HG02852 (cell line): ENCODE data around the gene GLMP.
"Not testable (repeated sequence)": the region's sequence is repeated elsewhere in the genome, so short reads cannot be mapped to it uniquely, and the experiment has no call there.

ENCODE experiments used
- ATAC-seq: cut with Tn5 transposase; IDR thresholded peaks from one replicate; pipeline ENCODE4 v1.9.1; 2021; ENCODE audit warnings: mild to moderate bottlenecking, moderate library complexity; ENCODE audit not compliant: unreplicated experiment

The GLMP gene

GRCh38 chr1:156295391-156295947, at the start of gene GLMP:
TSS of gene GLMP (minus strand) at chr1:156295679. CDS start at chr1:156295645, 34 bp downstream.
- ATAC-seq, result peak; percentile 52

- ATAC-seq, result no peak
Observed at GRCh38 chr1:156344409-156344808, 48.9 kb upstream of the GLMP start.

- ATAC-seq, result no peak
Observed at GRCh38 chr1:156342166-156342955, 46.9 kb upstream of the GLMP start.

GRCh38 chr1:156338180-156338976, 42.9 kb upstream of the GLMP start, which contains the start of the genes CCT3 and TSACC:
TSS of gene CCT3 (minus strand) at chr1:156338292. CDS start at chr1:156338184, 108 bp downstream.
TSS of gene TSACC (plus strand) at chr1:156338526. CDS start at chr1:156339758, 1,232 bp downstream.
- peak; percentile 94 for ATAC-seq

- ATAC-seq, result no peak
Observed at GRCh38 chr1:156337888-156338179, 42.4 kb upstream of the GLMP start.

GRCh38 chr1:156337052-156337887, 41.8 kb upstream of the GLMP start:
- ATAC-seq, result no peak

GRCh38 chr1:156336242-156336641, 40.8 kb upstream of the GLMP start:
- no peak for ATAC-seq

GRCh38 chr1:156323179-156323578, 27.7 kb upstream of the GLMP start:
- ATAC-seq, result not testable (repeated sequence)

GRCh38 chr1:156320560-156320959, 25.1 kb upstream of the GLMP start:
- ATAC-seq, result no peak

- no peak for ATAC-seq
Observed at GRCh38 chr1:156319664-156320063, 24.2 kb upstream of the GLMP start.

- no peak for ATAC-seq
Observed at GRCh38 chr1:156316909-156317308, 21.4 kb upstream of the GLMP start.

GRCh38 chr1:156310962-156311361, 15.5 kb upstream of the GLMP start:
- no peak for ATAC-seq

- ATAC-seq, result no peak
Observed at GRCh38 chr1:156308078-156308477, 12.6 kb upstream of the GLMP start.

- no peak for ATAC-seq
Observed at GRCh38 chr1:156305215-156305614, 9.7 kb upstream of the GLMP start.

- no peak for ATAC-seq
Observed at GRCh38 chr1:156303241-156303640, 7.8 kb upstream of the GLMP start.

GRCh38 chr1:156298852-156299357, 3.4 kb upstream of the GLMP start, which contains the start of gene VHLL:
TSS of gene VHLL (minus strand) at chr1:156299307. CDS start at chr1:156299189, 118 bp downstream.
- no peak for ATAC-seq

- no peak for ATAC-seq
Observed at GRCh38 chr1:156293895-156294294, 1.6 kb downstream of the GLMP start.

GRCh38 chr1:156293098-156293434, 2.4 kb downstream of the GLMP start:
- no peak for ATAC-seq

- ATAC-seq, result no peak
Observed at GRCh38 chr1:156291226-156292061, 4.0 kb downstream of the GLMP start.

- no peak for ATAC-seq
Observed at GRCh38 chr1:156289857-156290256, 5.6 kb downstream of the GLMP start.
